Stimulated activated CD4-positive, alpha-beta T cell treated with anti-CD3 and anti-CD28 coated beads, Interleukin-12 subunit alpha, Interleukin-12 subunit beta, amount 100 ng/mL, for 24 hours (primary cell): ENCODE measurements around the gene GABRG3.
"Not testable (repeated sequence)": the region's sequence is repeated elsewhere in the genome, so short reads cannot be mapped to it uniquely, and the experiment has no call there.

ENCODE experiments used
- DNase-seq, 2 experiments: peaks; one replicate each; pipeline ENCODE4 v3.0.0-alpha.2; 2020; ENCODE audit warnings: low read depth in 2 of 2

The GABRG3 gene

DNA sequence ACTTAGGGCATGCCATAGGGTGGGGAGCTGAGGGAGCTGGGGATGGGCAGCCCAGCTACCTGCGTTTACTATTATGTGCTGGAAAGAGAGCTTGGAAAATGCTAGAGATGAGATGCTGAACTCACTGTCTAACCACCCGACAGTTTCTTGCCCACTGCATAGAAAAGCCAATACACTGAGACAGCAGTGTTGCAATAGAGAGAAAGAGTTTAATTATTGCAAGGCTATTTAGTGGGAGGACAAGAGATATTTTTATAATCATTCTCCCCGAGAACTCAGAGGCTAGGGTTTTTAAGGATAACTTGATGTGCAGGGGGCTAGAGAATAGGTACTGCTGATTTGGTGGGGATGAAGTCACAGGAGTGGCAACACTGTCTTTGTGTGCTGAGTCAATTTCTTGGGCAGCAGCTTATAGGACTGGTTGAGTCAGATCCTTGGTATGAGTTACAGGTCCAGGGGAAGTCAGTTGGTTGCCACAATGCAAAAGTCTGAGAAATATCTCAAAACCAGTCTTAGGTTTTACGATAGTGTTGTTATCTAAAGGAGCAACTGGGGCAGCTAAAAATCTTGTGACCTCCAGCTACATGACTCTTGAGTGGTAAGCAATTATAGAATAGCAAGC, 205.9 kb downstream of the GABRG3 start:
- no peak for DNase-seq

DNA sequence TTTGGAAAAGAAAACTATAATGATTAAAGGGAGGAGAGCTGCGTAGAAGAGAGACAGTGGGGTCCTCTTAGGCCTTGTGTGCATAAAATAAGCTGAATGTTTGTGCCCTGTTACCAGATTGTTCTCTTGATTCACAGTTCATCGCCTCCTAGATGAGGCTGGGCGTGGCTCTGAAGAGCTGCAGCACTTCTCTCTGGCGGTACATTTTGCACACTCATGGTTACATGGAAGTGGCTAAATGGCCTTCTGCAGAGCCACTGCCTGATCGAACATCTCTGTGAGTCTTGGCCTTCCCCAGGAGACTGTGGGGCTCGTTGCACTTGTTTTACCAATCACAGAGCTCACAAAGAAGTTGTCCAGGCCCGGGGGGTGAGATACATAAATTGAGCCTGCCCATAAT, 208.8 kb downstream of the GABRG3 start:
- no peak for DNase-seq

DNA sequence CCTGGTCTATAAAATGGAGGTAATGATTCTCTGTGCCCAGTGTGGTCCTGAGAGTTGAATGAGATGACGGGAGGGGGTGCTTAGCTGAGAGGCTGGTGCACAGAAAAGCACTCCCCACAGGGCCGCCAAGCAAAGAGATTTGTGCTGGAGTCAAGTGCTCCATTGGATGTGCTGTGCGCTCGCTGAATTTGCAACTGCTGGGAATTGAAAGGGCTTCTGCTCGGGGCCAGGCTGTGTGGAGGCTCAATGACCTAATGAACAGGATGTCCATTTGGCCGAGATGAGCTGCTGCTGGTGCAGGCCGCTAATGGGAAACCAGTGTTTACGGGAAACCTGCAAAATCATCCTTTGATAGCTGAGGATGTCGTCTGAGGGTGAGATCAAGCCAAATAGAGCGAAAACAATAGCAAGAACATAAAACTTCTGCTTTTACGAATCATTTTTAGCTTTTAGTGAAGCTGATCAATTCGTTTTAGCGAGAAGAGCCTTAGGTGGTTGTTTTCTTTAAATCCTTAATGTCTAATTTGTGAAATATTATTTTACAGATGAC, 211.7 kb downstream of the GABRG3 start:
- no peak for DNase-seq

DNA sequence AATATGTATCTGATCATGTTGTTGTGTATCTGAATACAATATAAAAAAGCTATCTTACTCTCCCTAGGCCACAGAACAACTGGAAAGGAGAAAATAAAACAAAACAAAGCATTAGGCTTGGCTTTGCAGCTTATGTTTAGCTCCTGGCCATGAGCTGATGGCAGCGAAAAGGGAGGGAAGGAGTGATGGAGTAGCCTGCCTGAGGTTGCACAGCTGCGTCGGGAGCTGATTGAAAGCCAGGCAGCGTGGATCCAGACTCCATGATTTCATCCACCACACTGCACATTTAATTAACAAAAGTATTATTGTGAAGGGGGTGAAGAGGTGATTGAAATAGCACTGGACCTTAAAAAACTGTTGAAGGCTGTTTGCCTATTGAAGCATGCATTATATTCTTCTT, 212.2 kb downstream of the GABRG3 start:
- DNase-seq, result no peak

DNA sequence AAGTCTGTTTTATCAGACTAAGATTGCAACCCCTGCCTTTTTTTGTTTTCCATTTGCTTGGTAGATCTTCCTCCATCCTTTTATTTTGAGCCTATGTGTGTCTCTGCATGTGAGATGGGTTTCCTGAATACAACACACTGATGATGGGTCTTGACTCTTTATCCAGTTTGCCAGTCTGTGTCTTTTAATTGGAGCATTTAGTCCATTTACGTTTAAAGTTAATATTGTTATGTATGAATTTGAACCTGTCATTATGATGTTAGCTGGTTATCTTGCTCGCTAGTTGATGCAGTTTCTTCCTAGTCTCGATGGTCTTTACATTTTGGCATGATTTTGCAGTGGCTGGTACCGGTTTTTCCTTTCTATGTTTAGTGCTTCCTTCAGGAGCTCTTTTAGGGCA, 220.5 kb downstream of the GABRG3 start:
- not testable (repeated sequence) for DNase-seq

DNA sequence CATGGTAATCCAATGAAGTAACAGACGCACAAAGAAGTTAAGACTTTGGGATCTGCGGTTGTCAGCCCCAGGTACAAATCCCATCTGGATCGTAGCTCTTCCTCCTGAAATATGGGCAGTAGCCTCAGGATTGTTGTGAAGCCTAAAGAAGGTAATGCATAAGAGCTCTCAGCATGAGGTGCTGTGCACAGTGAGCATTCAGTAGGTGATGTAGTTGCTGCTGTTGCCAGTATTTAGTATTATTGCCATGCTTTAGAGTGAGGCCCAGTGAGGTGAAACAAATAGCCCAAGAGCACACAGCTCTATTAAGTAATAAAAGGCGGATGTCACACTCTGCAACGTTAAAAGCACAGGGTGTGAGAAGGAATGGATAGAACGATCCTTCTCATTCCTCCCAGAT, 225.7 kb downstream of the GABRG3 start:
- no peak for DNase-seq

DNA sequence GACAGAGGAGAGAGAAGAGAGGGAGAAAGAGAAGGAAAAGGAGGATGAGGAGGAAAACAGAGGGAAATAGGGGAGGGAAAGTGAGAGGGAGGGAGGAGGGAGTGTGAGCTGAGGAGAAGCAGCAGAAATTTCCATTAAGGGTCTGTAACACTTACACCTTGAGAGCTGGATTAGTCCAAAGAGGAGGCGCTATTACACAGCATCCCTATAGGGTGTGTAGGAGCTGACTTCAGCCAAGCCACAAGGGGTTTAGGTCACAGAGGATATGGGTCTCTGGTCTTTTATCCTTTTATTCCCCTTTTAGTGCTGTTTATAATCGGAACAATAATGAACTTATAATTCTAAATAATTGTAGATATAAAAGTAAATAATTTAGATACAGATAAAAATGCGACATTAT, 230.4 kb downstream of the GABRG3 start:
- DNase-seq, result no peak

DNA sequence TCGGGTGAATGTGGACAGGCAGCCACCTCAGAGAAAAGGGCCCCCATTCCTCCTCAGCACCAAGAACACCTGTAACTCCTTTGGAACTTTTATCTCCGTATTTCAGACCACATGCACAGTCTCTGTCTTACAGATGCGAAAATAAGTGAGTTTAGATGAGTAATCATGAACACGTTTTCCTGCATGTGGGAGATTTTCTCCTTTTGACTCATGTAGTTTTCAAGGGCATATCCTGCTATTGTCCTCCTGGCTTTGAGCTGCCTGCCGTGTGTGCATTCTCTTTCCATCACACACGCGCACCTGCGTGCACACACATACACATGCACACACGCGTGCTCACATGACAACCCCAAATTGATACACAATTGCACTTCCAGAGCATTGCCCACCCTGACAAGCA, 239.2 kb downstream of the GABRG3 start:
- DNase-seq, result no peak

DNA sequence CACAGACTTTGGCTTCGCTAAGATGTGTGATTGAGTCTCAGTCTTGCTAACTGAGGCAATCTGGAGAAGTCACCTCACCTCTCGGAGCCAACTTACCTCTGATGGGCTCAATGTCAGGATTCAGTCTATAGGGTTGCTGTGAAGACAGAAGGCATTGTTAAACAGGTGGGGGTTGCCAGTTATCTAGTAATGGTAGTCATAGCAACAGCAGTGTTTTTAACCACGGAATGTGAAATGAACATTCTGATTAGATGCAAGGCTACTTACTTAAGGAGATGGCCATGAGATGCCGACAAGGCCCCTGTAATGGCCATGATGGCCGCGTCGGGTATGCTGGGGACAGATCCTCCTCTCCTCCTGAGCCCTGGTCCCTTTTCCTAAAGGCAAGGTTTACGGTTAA, 243.1 kb downstream of the GABRG3 start:
- no peak for DNase-seq

DNA sequence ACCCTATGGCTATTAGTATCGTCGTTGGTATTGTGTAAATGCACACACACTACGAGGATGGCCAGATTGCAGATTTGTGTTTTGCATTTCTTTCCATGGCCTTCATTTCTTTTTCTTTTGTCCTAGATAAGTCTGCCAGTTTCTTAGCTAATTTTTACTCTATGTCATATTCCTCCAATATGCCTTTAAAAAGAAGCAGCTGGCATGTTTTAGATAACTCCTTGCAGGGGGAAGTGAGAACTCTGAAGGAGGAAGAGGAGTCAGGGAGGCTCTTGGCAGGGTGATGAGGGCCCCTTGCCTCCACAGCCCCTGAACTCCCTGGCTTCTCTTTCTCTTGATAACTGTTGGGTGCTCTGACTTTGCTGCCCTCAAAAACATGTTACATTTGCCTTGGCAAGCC, 244.0 kb downstream of the GABRG3 start:
- no peak for DNase-seq

DNA sequence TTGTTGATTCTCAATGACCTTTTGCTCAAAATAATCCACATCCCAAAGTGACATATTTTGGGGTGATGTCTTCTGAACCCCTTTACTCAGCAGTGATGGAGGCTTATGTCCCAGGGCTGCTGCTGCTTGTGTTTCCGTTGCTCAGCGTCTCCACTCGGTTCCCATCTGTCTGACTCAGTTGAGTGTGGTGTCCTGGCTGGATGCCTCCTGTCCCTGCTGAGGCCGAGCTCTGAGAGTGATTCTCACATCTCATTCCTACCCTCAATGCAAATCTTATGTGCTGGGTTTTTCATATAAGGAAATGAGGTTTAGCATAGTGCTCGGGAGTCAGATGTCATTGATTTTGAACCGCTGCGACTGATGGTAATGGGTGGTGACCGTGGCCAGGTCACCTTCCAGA, 247.4 kb downstream of the GABRG3 start:
- DNase-seq, result no peak

DNA sequence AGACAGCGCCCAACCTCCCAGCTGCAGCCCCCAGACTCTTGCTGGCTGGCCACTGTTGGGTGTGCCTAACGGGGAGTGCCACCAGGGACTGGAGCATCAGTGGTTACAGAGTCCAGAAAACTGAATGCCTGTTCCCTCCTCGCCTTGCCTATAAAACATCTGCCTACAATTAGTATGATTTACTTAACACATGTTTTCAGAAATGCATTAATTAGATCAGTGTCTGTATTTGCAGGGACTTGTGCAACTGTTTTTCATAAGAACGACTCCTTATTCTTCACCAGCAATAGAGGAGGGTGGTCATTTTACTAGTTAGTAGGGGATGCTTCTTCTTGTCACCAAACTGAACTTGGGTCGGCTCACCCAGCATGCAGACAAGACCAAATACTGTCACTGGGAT, 248.7 kb downstream of the GABRG3 start:
- DNase-seq, result no peak

DNA sequence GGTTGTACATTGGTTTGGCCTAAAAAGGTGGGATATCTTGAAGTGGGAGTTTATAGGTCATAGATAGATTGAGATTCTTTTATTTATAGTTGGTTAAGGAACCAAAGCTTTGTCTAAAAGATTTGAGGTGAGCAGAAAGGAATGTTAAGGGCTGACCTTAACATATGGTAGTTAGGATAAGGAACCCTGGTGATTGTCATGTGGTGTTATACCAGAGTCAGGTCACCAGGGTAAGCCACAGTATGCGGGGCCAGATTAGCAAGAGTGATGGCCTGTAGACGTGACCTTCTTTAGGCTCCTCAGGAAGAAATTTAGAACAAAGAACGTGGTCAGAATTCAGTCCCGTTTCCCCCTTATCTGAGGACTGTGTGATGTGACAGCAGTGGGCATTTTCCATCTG, 249.2 kb downstream of the GABRG3 start:
- DNase-seq, result no peak

DNA sequence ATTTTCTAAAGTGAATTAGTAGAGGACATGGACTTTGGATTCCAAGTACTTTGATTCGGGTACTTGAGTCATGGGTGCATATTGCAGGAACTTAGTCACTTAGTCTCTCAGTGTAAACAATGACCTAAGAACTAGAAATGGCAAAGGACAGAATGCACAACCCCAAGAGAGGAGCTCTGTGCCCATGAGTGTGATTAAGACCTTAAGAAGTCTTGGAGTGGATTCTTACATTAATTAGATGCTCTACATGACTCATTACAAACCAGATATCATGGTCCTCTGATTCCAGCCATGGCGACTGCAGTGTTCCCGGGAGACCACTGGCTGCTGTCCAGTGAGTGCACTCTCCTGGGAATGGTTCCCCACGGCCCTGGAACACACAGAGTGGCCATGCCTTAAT, 251.5 kb downstream of the GABRG3 start:
- no peak for DNase-seq

DNA sequence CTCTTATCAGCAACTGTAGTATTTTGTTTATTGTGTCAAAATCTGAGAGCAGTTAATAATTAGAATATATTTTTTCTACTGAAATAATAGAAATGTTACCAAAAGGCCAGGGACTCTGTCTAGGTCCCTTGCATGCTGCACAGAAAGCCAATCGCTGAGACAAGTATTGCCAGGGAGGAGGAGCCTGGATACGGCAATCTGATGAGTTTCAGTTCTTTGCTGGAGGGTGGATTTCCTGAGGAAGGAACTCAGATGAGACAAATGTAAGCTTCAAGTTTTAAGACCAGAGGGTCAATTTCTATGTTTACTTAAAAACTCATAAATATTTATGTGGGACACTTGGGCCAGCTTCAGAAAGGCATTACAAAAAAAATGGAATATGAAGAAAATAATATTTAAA, 252.2 kb downstream of the GABRG3 start:
- DNase-seq, result no peak

DNA sequence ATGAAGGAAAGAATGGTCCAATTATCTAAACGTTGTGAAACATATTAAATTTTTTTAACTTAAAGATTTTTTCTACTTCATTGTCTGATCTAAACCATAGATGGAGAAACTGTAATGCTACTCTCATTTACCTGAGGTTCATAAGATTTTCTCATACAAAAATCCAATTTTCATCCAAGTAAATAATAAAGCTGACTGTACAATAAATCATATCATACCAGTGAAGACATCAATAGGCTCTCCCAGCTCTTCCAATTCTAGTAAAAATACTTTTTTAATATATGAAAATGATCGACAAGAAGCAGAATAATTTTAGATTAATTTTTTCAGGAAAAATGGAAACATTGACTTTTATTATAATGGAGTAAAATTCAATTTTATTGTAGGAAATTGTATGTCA, 260.8 kb downstream of the GABRG3 start:
- no peak for DNase-seq

DNA sequence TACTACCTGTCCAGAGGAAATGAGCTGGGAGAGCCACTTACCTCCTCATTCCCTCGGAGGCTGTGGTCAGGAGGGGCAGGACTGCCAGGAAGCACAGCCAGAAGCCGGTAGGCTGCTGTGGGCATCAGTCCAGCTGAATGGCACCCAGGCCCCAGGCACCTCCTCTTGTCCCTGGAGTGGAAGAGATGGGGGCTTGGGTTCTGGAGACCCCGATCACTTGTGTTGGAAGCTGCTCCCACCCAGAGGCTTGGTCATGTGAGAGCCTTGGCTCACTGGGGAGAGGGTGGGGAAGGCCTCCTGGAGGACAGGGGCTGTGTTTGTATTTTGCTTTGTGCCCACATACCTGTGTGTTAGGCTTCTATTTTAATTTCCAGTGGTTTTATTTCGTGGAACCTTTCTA, 261.9 kb downstream of the GABRG3 start:
- no peak for DNase-seq

DNA sequence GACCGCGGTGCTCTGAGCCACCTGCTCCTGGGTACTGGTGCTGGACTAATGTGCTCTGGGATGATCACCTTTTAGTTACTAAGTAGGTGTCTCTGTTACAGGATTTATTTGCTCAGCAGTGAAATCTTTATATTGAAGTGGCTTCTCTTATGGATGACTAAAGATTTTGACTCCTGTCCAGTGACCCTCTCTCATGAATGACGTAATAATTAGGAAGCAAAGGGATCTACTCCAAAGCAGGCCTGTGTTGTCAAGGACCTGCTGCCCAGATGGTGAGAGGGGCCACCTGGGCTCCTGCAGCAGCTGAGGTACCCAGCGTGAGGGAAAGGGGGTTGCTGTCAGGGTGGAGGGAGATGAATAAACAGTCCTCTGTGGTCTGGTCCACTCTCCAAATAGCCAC, 263.6 kb downstream of the GABRG3 start:
- DNase-seq, result no peak

DNA sequence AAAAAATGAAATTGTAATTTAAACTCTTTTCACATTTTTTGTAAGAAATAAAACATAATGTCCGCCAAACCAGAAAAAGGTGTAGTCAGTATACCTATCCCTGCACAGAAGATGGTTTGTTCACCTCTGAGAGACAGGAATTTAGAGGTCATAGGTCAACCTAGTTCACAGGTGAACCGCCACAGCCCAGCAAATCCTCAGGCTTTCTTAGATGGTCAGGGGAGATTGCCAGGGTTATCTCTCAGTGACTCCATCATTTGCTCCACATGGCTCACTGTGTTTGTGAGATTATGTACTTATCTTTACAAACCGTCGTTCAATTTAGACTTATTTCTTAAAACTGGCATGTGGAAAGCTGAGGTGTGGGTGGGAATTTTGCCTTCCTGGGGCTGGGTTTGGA, 264.2 kb downstream of the GABRG3 start:
- DNase-seq, result no peak

DNA sequence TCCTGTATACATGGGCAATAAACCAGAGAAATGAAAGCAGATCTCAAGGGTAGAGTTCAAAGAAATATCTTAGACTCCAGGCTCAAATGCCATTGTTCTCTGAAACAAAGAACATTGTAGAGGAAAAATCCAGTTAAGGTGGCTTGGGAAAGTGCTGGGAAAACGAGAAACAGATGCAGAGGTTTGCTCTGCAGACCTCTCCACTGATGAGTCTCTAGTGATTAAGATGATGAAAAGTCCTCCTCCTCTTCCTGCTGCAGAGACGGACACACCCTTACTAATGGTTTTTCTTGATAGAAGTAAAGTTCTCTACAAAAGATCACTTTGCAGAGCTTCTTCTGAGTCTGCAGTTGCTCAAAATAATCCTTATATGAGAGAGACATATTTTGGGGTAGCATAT, 264.7 kb downstream of the GABRG3 start:
- no peak for DNase-seq

DNA sequence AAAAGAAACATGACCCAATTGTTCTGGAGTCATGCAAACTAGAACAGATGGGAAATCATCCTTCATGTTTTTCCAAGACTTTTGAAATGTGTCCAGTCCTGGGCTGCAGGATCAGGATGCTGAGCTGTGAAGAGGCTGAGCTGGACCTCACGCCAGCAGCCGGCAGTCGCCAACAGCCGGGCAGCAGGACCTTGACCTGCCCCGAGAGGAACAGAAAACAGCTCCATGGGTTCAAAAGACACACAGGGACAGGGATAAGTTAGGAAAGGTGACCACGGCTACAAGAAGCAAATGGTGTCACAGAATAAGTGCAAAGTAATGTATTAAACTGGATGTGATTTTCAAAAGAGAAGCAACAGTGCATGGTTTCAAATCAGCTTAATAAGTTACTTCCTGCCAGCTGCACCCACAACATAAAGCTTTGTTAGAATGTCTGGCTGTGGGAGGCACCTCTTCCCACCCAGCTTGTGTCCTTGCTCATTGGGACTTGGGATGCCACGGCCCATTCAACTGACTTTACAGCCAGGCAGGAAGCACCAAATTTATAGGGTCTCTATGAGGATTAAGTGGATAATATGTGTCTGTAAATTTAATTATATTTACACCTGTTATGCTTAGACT, 266.4 kb downstream of the GABRG3 start:
- DNase-seq, result no peak

DNA sequence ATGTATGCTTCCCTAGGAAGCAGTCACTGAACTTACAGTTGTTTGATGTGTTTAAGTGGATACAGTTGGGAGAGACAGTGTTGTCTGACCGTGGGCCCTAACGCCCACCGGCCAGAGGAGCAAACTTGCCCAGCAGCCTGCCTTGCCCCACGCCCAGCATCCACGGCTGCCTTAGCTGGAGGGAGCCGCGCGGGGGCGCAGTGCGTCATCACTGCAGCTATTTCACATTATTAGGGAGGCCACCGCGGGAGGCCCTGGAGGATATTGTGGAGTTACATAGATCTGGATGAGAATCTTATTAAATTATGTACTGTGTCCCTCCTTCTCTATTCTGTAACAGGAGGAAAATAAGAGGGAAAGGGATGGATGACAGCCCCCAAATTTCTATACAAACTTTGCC, 267.2 kb downstream of the GABRG3 start:
- no peak for DNase-seq

DNA sequence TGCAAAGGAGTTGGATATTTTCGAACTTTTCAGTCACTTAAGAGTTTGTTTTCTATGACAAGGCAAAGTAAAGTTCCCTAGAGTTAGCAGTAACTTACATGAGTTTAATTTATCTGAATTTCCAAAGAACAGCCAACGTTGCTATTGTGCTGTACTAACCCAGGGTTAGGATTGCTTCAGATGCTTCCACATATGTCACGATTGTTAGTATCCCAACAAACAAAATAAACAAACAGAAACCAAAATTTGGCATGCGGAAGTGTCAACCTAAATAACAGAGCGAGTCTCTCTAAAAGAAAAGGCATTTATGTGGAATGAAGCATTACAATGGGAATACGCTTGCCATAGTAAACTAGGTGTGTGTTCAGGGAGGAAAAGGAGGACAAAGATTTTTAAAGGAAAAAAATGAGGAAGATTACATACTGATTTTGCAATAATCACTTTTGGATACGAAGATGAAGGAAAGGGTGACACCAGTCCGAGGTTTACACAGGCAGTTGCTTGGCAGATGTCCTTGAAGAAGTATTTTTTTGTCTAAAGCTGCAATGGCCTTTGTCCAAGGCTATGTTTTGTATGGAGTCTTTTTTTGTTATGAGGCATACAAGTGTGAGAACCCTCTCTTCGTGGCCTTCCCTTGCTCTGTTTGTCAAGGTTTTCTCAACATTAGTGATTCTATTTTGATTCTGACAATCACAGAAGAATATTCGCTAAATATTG, 267.9 kb downstream of the GABRG3 start:
- no peak for DNase-seq
